ENCODE measurements around the gene TBXA2R. TPM values are rescaled to one million over a fixed set of nuclear protein-coding genes. Genes with fewer than 3 reads are reported as not detected.
"Not testable (repeated sequence)": the region's sequence is repeated elsewhere in the genome, so short reads cannot be mapped to it uniquely, and the experiment has no call there.

TBXA2R gene
- total RNA-seq, 1 experiment from 2014 or later, result not detected

DNA sequence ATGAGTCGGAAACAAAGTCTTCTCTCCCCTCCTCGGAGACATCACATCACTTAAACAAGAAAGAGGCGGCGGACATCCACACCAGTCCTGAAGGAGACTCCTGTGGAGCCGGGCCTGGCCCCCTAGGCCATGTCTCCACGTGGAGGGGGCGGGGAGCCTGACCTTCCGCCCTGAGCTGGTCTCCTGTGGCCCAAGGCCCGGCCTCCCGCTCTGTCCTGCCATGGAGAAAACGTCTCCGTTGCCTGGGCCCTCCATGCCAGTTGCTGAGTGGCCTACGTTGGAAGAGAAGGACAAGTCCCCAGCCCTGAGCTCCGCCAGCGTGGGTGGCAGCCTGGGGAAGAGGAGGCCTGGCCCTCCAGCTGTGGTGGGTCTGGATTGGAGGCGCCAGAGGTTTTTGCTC is 25.4 kb upstream of the TBXA2R start:
- intact Hi-C loops (cut with micrococcal nuclease; ENCODE audit: unreplicated experiment), result no loop called here
- ChIA-PET CTCF (no interaction called here), POLR2A (ENCODE audit: unreplicated experiment) (interaction anchor here (0.6 kb wide), 1 partner anchor 24 kb away, joined by 3 read pairs; no protein-coding TSS in a partner anchor)
- H4K20me1 ChIP-seq (ENCODE audit: insufficient read depth), result no peaks in the 10 kb centered on the region
- H3K27me3 ChIP-seq (ENCODE audit: insufficient read depth, low read depth), result no peaks in the 10 kb centered on the region
- no TSS peak for BruUV-seq (replicated peaks)
- H3K9me2 ChIP-seq (ENCODE audit: insufficient read depth), result no peaks in the 10 kb centered on the region
- no peaks in the 10 kb centered on the region for H3K36me3 ChIP-seq (ENCODE audit: low read depth)
- no peak for DNase-seq
- H3K4me2 ChIP-seq, result no peak overlapping the region
- TF ChIP-seq, protein P1, sequence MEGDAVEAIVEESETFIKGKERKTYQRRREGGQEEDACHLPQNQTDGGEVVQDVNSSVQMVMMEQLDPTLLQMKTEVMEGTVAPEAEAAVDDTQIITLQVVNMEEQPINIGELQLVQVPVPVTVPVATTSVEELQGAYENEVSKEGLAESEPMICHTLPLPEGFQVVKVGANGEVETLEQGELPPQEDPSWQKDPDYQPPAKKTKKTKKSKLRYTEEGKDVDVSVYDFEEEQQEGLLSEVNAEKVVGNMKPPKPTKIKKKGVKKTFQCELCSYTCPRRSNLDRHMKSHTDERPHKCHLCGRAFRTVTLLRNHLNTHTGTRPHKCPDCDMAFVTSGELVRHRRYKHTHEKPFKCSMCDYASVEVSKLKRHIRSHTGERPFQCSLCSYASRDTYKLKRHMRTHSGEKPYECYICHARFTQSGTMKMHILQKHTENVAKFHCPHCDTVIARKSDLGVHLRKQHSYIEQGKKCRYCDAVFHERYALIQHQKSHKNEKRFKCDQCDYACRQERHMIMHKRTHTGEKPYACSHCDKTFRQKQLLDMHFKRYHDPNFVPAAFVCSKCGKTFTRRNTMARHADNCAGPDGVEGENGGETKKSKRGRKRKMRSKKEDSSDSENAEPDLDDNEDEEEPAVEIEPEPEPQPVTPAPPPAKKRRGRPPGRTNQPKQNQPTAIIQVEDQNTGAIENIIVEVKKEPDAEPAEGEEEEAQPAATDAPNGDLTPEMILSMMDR (conservative IDR thresholded peaks at IDR 0.05), result no peak
- no peak for TF ChIP-seq EZH2 (IDR thresholded peaks at IDR 0.05; ENCODE audit: low read depth)
- no peak overlapping the region for H3K27ac ChIP-seq
- H3K79me2 ChIP-seq (ENCODE audit: low read depth), result no peaks in the 10 kb centered on the region
- H3F3A ChIP-seq (ENCODE audit: insufficient read depth, low read depth), result no peaks in the 10 kb centered on the region
- no peak overlapping the region for H2AFZ ChIP-seq
- H3K4me1 ChIP-seq (replicated peaks; ENCODE audit: insufficient read depth), result no peaks in the 10 kb centered on the region
- no peak overlapping the region for H3K4me3 ChIP-seq
- H3K9me3 ChIP-seq (ENCODE audit: insufficient read depth, low read depth), result no peaks in the 10 kb centered on the region

DNA sequence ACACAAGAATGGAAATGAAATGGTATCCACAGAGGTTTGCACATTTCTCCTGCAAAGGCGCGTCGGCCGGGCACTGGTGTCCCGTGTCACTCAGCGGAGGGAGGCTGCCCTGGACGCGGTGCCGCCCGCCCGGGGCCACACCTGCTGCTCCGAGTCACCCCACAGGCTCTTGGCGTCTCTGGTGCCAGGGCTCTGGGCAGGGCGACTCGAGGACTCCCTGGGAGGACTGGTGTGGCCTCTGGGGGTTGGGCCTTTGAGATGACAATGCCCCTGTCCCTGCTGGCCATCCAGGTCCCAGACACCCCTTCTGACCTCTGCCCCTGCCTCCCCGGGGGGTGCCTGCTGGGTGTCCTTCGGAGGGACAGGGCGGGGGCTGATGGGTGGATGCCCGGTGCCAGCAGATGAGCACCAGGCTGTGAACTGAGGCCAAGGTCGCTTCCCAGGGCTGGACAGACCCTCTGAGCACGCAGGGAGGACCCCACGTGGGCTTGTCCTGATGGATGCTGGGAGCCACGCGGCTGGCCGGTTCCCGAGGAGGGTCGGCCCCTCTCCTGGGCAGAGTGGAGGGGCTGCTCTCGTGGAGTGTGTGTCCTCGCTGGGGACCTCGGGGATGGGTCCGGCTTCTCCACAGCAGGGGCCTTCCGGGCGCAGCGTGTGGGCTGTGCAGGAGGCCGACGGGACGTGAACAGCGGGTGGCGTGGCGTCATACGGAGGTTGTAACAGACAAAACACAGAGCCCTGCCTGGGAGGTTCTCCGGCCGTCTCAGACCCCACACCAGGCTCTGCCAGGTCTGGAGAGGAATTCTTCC is 24.6 kb upstream of the TBXA2R start:
- H3K4me1 ChIP-seq (replicated peaks; ENCODE audit: insufficient read depth), result no peaks in the 10 kb centered on the region
- BruUV-seq (replicated peaks), result no TSS peak
- intact Hi-C loops (cut with micrococcal nuclease; ENCODE audit: unreplicated experiment), result no loop called here
- H3K79me2 ChIP-seq (ENCODE audit: low read depth), result peaks cover 2% of the 10 kb centered on the region
- no peaks in the 10 kb centered on the region for H4K20me1 ChIP-seq (ENCODE audit: insufficient read depth)
- no peak overlapping the region for H2AFZ ChIP-seq
- H3K9me2 ChIP-seq (ENCODE audit: insufficient read depth), result no peaks in the 10 kb centered on the region
- no peaks in the 10 kb centered on the region for H3F3A ChIP-seq (ENCODE audit: insufficient read depth, low read depth)
- TF ChIP-seq, protein P1 (conservative IDR thresholded peaks at IDR 0.05), result no peak
- TF ChIP-seq EZH2 (IDR thresholded peaks at IDR 0.05; ENCODE audit: low read depth), result no peak
- POLR2A ChIA-PET (ENCODE audit: unreplicated experiment), result no interaction called here
- no peaks in the 10 kb centered on the region for H3K36me3 ChIP-seq (ENCODE audit: low read depth)
- CTCF ChIA-PET, result no interaction called here
- H3K27me3 ChIP-seq (ENCODE audit: insufficient read depth, low read depth), result no peaks in the 10 kb centered on the region
- H3K27ac ChIP-seq, result no peak overlapping the region
- no peaks in the 10 kb centered on the region for H3K9me3 ChIP-seq (ENCODE audit: insufficient read depth, low read depth)
- no peak for DNase-seq
- no peak overlapping the region for H3K4me2 ChIP-seq
- no peak overlapping the region for H3K4me3 ChIP-seq

DNA sequence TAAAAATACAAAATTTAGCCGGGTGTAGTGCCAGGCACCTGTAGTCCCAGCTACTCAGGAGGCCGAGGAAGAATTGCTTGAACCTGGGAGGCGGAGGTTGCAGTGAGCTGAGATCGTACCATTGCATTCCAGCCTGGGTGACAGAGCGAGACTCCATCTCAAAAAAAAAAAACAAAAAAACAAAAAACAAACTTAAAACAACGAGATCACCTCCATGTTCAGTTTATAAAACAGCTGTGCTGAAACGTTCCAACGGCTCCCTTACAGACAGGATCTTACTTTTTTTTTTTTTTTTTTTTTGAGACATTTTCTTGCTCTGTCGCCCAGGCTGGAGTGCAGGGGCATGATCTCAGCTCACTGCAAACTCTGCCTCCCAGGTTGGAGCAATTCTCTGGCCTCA is 22.1 kb upstream of the TBXA2R start:
- H3K4me2 ChIP-seq; H3K4me1 ChIP-seq (replicated peaks; ENCODE audit: insufficient read depth); DNase-seq; H3K27ac ChIP-seq; H2AFZ ChIP-seq; H3K36me3 ChIP-seq (ENCODE audit: low read depth); H3K9me2 ChIP-seq (ENCODE audit: insufficient read depth); H3K9me3 ChIP-seq (ENCODE audit: insufficient read depth, low read depth); H4K20me1 ChIP-seq (ENCODE audit: insufficient read depth); POLR2A ChIA-PET (ENCODE audit: unreplicated experiment); H3K27me3 ChIP-seq (ENCODE audit: insufficient read depth, low read depth); BruUV-seq (replicated peaks); CTCF ChIA-PET; H3K4me3 ChIP-seq; H3F3A ChIP-seq (ENCODE audit: insufficient read depth, low read depth): not testable (repeated sequence)
- intact Hi-C loops (cut with micrococcal nuclease; ENCODE audit: unreplicated experiment), result loop anchor here (5.0 kb wide), 1 partner anchor 71 kb away; the partner anchor contains the start of gene MFSD12
- peaks cover 25% of the 10 kb centered on the region for H3K79me2 ChIP-seq (ENCODE audit: low read depth)

All from PC-9 (cell line).